A549 (cell line): ENCODE data around the gene PIGL.

Source experiments
- HEYL ChIP-seq: fragments of 250-450 bp; sonication (Bioruptor Pico); IDR thresholded peaks from 2 replicates; pipeline ENCODE4 v1.8.0; 2021; ENCODE audit warnings: mild to moderate bottlenecking, moderate library complexity
- KDM5A ChIP-seq: fragments of 200-600 bp; sonication (generic); IDR thresholded peaks from 2 replicates; pipeline ENCODE4 v1.6.1; 2016; ENCODE audit warnings: antibody characterized with exemption, mild to moderate bottlenecking
- POLR2A ChIP-seq: IDR thresholded peaks from 2 replicates; pipeline ENCODE4 v1.6.1; 2012; ENCODE audit warnings: mild to moderate bottlenecking, low read length
- TF ChIP-seq, protein P1 (sequence below): fragments of >200 bp; sonication (Bioruptor Twin); formaldehyde crosslinking; IDR thresholded peaks from 3 replicates; pipeline ENCODE4 v1.5.1; 2016

DNA sequence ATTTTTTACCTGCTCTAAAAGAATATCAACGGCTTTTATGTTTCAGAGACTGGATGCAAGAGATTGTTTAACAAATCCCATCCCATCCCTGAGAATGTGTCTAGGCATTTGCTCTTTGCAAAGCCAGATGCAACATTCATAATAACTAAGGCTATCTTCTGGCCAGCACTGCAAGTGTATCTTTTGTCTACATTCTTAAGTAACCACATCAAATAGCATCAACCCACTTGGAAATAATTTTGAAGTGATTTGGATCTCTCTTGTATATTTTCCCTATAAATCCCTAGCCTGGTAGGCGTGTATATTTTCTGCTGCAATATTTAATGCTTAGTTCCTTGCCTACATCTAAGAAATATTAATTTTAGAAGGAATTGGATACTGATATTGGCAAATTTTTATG lies 64.3 kb downstream of the PIGL start:
- TF ChIP-seq, protein P1, sequence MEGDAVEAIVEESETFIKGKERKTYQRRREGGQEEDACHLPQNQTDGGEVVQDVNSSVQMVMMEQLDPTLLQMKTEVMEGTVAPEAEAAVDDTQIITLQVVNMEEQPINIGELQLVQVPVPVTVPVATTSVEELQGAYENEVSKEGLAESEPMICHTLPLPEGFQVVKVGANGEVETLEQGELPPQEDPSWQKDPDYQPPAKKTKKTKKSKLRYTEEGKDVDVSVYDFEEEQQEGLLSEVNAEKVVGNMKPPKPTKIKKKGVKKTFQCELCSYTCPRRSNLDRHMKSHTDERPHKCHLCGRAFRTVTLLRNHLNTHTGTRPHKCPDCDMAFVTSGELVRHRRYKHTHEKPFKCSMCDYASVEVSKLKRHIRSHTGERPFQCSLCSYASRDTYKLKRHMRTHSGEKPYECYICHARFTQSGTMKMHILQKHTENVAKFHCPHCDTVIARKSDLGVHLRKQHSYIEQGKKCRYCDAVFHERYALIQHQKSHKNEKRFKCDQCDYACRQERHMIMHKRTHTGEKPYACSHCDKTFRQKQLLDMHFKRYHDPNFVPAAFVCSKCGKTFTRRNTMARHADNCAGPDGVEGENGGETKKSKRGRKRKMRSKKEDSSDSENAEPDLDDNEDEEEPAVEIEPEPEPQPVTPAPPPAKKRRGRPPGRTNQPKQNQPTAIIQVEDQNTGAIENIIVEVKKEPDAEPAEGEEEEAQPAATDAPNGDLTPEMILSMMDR, result no peak
- TF ChIP-seq POLR2A, result no peak
- no peak for TF ChIP-seq HEYL (CRISPR knock-in tag)
- no peak for TF ChIP-seq KDM5A
